Smooth muscle cell of the brain vasculature (primary cell): ENCODE data around the gene IQCE.

Experiments
- DNase-seq: peaks from one replicate; pipeline ENCODE4 v3.0.0-alpha.2; 2012; ENCODE audit warnings: low read depth, low spot score

The IQCE gene

GRCh38 chr7:2616387-2617324, 57.9 kb downstream of the IQCE start:
- DNase-seq, result no peak

- DNase-seq, result no peak
Measured at GRCh38 chr7:2617325-2617905, 58.6 kb downstream of the IQCE start.

- DNase-seq, result no peak
Measured at GRCh38 chr7:2619116-2619515, 60.3 kb downstream of the IQCE start.

GRCh38 chr7:2621061-2621828, 62.5 kb downstream of the IQCE start:
- DNase-seq, result no peak

GRCh38 chr7:2621948-2622640, 63.3 kb downstream of the IQCE start:
- DNase-seq, result no peak

- no peak for DNase-seq
Measured at GRCh38 chr7:2622869-2623697, 64.3 kb downstream of the IQCE start.

GRCh38 chr7:2623698-2624014, 64.9 kb downstream of the IQCE start:
- DNase-seq, result no peak

- no peak for DNase-seq
Measured at GRCh38 chr7:2624293-2624886, 65.6 kb downstream of the IQCE start.

- DNase-seq, result no peak
Measured at GRCh38 chr7:2626498-2627117, 67.8 kb downstream of the IQCE start.

- no peak for DNase-seq
Measured at GRCh38 chr7:2627258-2628129, 68.7 kb downstream of the IQCE start.

- DNase-seq, result no peak
Measured at GRCh38 chr7:2628130-2628482, 69.3 kb downstream of the IQCE start.

GRCh38 chr7:2628891-2629290, 70.1 kb downstream of the IQCE start:
- DNase-seq, result no peak

- no peak for DNase-seq
Measured at GRCh38 chr7:2629746-2630681, 71.2 kb downstream of the IQCE start.

- DNase-seq, result no peak
Measured at GRCh38 chr7:2631946-2632732, 73.4 kb downstream of the IQCE start, which contains the start of gene TTYH3. TSS of gene TTYH3 (plus strand) at chr7:2631986. CDS start at chr7:2632156, 170 bp downstream.

- DNase-seq, result peak; percentile 73
Measured at GRCh38 chr7:2632733-2633537, 74.2 kb downstream of the IQCE start.

- DNase-seq, result peak; percentile 70
Measured at GRCh38 chr7:2633538-2634266, 74.9 kb downstream of the IQCE start.
